GM19043 (cell line): ENCODE data around the gene GSTM5.
"Not testable (repeated sequence)": the region's sequence is repeated elsewhere in the genome, so short reads cannot be mapped to it uniquely, and the experiment has no call there.

Experiments
- ATAC-seq: cut with Tn5 transposase; IDR thresholded peaks from one replicate; pipeline ENCODE4 v1.9.1; 2021; ENCODE audit warnings: low read depth; ENCODE audit not compliant: unreplicated experiment

GSTM5 gene

DNA sequence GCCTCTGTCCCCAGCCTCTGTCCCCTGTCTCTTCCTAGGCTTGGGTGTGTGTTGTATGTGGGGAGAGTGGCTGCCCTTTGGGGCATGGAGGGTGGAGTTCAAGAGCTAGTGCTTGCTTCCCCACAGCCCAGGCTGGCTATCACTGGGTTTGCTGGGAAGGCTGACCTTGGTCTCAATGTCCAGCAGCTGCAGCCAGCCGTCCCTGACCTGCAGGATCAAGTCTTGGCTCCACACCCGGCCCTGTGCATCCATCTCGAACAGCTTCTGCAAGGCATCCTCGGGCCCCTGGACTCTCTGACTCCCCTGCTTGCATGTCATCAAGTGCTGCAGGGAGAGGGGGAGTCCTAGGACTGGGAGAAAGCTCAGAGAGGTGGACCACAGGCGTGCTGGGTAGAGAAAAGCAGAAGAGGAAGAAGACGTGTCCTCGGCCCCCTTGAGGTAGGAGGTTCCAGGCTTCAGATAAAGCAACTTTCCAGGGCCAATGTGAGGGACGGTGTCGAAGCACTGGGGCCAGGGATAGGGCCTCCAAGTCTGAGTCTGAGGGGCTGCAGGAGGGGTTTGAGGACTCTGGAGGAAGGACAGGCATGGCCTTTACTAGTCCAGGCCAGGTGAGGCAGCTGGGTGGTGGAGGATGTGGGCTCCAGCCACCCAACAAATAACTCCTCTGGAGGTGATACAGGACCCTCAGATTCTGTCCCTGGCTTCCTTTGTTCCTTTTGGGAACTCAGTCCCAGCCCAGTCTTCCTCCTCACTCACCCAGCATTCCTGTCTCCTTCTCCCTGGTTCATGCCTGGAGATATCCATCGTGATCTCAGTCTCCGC, 47.7 kb downstream of the GSTM5 start:
- ATAC-seq: no peak

DNA sequence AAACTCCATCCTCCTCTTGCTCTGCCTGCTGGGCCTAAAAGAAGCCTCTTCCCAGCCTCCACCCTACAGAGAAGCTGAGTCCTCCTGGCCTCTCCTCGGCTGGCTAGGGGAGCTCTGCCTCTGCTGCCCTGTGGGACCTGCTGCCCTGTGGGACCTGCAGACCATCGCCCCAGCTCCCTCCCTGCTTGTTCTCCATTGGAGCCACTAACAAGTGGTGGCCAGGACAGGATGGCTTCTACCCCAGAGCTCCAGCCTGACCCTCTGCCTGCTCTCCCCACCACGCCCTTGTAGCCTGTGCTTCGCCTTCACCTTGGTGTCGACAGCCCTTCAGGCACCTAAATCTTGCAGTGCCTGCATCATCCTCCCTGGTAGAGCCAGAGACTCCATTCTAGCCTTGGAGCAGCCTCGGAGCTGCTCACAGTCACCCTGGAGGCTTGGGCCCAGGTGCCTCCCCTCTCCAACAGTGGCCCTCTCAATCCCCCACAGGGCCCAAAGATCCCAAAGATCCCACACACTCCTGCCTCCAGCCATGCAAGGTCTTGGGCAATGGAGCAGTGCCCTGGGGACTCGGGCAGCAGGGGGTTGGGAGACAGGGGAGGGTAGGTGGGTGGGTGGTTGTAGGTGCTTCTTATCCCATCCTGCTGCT, 48.7 kb downstream of the GSTM5 start:
- ATAC-seq: no peak

DNA sequence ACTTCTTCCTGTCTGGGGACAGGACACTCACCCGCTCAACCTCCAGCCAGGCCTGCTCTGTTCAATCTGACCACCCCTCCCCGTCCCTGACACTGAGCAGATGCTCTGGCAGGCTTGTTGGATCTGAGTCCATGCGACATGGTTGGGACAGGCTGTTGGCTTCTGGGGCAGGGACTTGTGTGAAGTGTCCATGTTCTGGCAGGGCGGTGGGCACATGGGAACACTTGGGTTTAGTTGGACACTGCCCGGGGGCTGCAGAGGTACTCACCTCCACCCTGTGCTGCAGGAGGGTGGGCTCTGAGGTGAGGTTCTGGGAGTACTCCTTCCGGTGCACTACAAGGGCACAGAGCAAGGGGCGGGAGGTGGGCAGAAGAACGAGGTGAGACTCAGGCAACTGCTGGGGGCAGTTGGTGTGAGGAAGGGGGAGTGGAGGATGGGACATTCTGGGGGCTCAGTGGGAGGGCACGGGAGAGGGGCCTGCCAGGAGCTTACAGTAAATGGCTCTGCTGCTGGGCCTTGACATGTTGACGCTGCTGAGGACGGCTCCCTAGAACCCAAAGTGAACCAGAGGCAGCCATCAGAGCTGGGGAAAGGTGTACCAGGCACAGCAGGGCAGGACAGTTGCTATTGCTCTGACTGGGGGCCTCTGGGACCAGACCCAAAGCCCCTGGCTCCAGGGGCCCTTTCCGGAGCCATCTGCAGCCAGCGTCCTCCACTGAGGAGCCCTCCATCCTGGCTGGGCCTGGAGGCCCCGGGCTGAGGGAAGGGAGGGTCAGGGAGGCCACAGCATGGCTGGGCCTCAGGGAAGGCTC, 49.4 kb downstream of the GSTM5 start:
- ATAC-seq: no peak

DNA sequence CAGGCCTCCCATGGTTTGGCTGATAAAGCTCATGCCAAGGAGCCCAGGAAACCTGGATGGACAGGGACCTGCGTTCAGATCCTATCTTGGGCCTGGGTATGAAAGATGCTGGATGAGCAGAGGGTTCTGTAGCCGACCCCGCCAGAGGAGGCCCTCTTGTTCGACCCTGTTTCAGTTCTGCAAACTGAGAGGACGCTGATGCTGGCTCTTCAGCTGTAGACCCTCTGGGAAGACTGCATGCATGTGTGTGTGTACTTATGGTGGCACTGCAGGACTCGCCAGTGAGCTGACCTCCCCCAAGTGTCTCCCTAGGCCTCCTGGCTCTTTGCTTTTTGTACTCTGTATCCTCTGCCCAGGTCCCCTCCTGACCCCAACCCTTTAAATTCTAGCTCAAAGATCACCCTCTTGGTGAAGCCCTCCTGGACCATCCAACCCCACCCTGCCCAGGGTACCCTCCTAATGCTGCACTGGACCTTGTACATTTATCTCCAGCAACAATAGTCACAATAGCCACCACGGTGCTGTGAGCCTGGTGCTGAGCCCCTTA, 50.1 kb downstream of the GSTM5 start:
- no peak for ATAC-seq

DNA sequence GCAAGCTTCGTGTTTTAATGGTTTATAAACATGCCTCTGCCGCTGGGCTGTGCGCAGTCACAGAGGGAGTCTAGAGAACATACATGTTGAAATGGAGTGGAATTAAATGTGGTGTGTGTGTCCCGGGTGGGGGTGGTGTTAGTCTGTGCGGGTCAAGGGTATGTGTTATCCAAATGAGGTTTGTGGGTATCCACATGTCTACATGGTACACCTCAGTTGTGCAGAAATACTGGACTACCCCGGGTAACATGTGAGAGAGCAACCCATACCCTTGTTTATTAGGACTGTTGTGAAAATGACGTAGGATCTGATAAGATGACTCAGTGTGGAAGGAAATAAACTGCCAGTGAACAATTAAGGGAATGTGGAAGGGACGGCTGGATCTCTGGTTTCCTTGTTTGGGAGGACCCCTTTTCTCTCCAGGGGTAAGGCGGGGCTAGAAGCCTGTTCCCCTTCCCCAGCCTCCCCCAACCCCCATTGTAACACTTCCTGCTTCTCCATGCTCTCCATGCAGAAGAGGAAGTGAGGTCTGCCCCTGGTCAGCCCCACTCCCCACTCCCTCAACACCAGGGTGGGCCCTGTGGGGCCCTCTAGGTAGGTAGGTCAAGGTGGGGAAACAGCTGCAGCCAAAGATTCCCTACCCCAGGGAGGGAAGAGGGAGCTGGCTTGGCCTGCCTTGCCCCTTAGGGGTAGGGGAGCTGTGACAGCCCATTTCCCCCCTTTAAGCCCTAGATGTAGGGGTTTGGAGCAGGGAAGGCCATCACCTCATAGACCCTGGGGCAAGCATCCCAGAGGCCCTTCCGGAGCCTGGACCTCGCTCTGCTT, 51.0 kb downstream of the GSTM5 start:
- ATAC-seq: no peak

DNA sequence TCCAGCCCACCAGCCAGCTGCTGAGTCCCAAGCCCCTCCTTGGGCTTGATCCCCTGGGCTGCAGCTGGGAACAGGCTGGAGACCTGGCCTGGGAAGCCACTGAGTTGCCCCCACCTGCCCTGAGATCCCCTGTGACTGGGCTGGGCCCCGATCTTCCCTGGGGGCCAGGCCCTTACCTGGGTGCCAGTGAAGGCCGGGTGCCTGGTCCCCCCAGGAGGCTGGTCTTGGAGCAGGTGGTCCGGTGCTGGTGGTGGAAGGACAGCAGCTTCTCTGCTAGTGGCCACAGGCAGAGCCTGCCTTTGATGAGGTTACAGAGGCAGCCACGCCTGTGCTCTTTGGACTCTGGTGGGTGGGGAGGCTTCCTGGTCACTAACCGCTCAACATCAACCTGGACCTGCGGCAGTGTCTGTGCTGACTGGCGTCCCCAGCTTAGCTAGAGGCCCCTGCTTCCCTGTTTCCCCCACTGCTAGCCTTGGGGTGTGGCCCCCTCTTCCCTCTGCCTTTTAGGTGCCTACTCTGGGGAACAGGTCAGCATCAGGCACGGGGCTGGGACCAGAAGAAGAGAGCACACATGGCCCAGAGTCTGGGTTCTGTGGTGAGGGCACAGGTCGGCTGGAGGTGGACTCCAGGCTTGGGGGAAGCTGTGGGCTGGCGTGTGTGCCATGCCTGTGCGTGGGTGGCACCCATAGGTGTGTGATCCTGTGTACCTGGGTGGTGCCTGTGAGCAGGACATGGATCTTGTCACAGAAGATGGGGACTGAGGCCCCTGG, 51.8 kb downstream of the GSTM5 start, which contains the start of gene EPS8L3:
Gene EPS8L3 (minus strand): TSS at position 278 of the 770 bp plus-strand sequence. CDS start 2,174 bp downstream, outside the sequence.
- no peak for ATAC-seq

DNA sequence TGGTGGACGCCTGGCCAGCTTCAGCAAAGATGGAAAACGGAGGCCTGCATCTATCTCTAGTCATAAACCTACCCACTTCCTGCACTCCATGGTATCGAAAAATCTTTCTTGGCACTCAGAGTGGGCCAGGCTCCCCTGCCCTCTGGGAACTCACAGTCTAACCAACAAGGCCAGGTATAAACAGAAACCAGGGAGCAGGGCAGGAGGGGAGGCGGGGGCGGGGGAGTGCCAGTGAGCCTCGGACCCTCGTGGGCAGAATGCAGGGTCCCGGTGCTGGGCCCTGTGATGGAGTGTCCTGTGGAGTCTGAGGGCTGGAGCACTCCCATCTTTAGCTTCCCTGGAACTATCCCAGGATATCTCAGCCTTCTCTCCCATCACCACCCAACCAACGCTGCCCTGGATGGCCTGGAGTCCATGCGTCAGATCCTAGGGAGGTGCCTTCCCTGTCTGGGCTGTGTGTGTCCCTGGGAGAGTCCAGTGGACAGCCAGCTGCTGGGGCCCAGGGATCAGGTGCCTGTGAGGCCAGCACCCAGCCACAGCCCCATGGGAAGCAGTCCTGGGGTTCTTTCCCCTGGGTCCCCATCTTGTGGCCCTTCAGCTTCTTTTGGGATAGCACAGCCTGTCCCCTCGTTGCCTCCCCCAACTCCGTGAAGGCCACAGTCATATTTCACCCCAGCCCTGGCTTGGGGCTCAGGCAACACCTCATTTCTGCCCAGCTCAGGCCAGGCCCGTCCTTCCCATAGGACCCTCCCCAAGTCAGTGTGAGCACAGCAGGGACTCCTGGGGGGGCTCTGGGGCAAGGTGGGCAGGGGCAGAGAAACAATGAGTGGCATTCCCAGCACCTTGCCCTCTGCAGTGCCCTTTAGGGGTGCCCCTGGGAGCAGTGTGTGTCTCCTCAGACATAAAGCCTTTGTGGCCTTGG, 52.8 kb downstream of the GSTM5 start:
- no peak for ATAC-seq

DNA sequence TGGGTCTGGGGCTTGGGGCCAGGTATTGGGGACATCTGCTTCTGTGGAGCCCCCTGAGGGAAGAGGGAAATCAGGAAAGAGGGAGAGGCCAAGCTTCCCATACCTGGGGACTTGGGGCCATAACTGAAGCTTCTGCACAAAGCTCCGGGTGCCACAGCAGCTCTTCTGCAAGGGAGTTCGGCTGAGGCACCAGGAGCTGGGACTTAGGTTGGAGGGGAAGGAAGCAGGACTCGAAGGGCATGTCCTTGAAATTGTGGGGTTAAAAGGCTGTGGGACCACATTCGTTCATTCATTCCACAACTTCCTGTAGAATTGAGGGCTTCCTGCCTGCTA, 53.4 kb downstream of the GSTM5 start:
- ATAC-seq: no peak

DNA sequence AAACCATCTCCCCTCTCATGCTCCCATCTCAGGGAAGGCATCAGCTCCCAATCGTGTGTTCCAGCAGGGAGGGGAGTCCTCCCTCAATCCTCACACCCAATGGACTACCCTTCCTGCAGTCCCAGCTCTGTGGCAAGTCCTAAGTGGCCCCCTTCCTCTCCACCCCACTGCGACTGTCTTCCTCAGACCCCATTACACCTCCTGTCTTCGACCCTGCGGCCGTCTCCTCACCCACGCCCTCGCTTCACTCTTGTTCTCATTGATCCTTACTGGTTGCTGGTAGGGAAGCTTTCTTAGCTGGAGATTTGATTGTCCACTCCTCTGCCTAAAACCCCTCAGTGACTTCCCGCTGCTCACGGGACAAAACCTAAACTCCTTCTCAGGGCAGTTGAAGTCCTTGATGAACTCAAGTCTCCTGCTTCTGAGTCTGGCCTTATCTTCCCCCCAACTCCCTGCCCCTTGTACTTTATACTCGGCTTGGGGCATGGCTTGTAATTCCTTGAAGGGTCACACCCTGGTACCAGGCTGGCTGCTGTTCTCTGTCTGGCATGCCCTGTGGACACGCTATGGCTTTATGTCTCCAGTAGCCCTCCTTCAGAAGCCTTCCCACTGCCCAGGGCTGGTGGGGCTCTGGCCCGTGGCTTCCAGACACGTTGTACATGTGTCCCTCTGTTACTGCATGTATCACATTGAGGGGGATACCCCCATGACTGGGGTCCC, 54.0 kb downstream of the GSTM5 start:
- ATAC-seq: no peak

DNA sequence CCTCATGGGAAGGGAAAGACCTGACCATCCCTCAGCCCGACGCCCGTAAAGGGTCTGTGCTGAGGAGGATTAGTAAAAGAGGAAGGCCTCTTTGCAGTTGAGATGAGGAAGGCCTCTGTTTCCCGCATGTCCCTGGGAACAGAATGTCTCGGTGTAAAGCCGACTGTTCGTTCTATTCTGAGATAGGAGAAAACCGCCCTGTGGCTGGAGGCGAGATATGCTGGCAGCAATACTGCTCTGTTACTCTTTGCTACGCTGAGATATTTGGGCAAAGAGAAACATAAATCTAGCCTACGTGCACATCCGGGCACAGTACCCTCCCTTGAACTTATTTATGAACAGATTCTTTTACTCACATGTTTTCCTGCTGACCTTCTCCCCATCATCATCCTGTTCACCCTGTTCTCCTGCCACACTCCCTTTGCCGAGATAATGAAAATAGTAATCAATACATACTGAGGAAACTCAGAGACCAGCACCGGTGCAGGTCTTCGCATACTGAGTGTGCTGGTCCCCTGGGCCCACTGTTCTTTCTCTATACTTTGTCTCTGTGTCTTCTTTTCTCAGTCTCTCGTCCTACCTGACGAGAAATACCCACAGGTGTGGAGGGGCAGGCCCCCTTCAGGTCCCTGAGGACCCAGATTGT, 55.1 kb downstream of the GSTM5 start:
- not testable (repeated sequence) for ATAC-seq
